ENCODE measurements around the gene CLTCL1. TPM values are rescaled to one million over a fixed set of nuclear protein-coding genes. Genes with fewer than 3 reads are reported as not detected.

The CLTCL1 gene
- total RNA-seq, 1 donor from 2014 or later = 28.2 TPM

DNA sequence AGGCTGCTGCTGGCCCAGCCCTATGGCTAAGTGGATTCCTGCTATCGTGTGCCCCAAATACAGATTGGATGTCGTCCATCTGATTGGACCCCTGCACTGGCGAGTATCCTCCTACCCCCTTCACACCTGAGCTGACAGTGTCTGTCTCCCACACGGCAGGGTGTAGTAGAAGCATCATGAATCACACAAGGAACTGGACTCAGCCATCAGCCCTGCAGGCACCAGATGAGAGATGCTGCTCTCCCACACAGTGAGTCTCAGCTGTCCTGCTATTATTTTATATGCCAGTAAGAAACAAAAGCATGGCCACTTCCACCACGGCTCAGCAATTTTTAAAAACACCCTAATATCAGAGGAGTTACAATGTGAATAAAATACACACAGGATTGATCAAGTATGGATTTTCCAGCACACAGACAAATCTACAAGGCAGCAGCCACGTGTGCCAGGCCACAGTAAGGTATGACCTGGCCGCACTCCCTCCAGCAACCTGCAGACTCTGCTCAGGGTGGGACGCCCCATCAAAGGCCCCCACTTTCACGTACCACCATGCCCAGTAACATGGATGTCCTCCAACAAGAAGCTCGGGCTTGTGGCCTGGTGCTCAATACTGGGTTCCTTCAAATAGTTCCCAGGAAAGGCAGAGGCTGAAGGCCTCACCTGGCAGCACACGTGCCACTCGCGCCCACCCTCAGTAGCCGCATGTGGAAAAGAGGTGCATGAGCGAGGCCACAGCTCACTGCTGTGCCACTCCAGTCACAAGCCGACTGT lies 96.6 kb downstream of the CLTCL1 start:
- no peaks in the 10 kb centered on the region for H3K27me3 ChIP-seq (ENCODE audit: control insufficient read depth, insufficient read depth, low read length)
- H3K4me3 ChIP-seq (ENCODE audit: low read depth, low read length) = no peak overlapping the region
- TF ChIP-seq, protein P1, sequence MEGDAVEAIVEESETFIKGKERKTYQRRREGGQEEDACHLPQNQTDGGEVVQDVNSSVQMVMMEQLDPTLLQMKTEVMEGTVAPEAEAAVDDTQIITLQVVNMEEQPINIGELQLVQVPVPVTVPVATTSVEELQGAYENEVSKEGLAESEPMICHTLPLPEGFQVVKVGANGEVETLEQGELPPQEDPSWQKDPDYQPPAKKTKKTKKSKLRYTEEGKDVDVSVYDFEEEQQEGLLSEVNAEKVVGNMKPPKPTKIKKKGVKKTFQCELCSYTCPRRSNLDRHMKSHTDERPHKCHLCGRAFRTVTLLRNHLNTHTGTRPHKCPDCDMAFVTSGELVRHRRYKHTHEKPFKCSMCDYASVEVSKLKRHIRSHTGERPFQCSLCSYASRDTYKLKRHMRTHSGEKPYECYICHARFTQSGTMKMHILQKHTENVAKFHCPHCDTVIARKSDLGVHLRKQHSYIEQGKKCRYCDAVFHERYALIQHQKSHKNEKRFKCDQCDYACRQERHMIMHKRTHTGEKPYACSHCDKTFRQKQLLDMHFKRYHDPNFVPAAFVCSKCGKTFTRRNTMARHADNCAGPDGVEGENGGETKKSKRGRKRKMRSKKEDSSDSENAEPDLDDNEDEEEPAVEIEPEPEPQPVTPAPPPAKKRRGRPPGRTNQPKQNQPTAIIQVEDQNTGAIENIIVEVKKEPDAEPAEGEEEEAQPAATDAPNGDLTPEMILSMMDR (IDR thresholded peaks at IDR 0.05; ENCODE audit: insufficient read depth, low read length, poor library complexity, severe bottlenecking) = no peak
- no peaks in the 10 kb centered on the region for H3K36me3 ChIP-seq (ENCODE audit: control insufficient read depth, insufficient read depth, low read length)
- DNase-seq (ENCODE audit: low read depth) = no peak

DNA sequence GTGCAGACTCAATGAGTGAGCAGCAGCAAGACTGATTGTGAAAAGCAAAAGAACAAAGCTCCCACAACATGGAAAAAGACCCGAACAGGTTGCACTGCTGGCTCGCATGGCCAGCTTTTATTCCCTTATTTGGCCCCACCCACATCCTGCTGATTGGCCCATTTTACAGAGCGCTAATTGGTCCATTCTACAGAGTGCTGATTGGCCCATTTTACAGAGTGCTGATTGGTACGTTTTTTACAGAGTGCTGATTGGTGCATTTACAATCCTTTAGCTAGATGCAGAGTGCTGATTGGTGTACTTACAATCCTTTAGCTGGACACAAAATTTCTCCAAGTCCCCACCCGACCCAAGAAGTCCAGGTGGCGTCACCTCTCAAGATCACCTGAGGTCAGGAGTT lies 97.6 kb downstream of the CLTCL1 start:
- H3K36me3 ChIP-seq (ENCODE audit: control insufficient read depth, insufficient read depth, low read length) = no peaks in the 10 kb centered on the region

DNA sequence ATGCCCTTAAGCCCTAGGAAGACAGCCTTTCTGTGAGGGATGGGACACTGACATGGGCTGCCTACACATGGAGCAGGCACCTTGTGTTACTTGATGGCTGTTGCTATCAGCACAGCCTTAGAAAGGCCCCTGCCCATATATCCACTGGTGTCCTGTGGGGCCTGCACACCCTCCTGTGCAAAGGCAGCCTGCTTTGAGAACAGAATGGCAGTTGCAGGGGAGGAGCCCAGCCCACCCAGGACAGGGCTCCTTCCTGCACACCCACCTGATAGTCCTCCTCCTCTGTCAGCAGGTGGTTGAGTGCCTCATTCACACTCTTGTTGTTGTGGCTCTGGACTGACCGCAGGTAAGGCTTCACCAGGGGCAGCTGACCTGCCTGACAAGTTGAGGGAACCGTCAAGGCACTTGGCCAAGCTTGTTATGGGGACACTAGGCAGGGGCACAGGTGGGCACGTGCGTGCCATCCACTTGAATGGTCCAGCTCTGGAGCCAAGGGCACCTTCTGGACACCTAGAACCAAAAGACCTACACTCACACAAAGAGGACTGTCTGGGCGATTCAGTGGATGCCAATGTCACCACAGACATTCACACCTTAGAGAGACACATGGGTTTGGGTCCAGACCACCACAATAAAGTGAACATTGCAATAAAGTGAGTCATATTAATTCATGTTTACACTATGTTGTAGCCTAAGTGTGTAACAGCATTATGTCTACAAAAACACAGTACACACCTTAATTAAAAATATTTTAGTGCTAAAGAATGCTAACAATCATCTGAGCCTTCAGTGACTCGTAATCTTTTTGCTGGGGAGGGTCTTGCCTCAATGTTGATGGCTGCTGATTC lies 103.6 kb downstream of the CLTCL1 start:
- DNase-seq (ENCODE audit: low read depth) = no peak

More for the DNA sequence above, 97.6 kb downstream of the CLTCL1 start:
- TF ChIP-seq, protein P1 (IDR thresholded peaks at IDR 0.05; ENCODE audit: insufficient read depth, low read length, poor library complexity, severe bottlenecking) = no peak
- H3K27me3 ChIP-seq (ENCODE audit: control insufficient read depth, insufficient read depth, low read length) = no peaks in the 10 kb centered on the region
- no peak overlapping the region for H3K4me3 ChIP-seq (ENCODE audit: low read depth, low read length)
- no peak for DNase-seq (ENCODE audit: low read depth)

DNA sequence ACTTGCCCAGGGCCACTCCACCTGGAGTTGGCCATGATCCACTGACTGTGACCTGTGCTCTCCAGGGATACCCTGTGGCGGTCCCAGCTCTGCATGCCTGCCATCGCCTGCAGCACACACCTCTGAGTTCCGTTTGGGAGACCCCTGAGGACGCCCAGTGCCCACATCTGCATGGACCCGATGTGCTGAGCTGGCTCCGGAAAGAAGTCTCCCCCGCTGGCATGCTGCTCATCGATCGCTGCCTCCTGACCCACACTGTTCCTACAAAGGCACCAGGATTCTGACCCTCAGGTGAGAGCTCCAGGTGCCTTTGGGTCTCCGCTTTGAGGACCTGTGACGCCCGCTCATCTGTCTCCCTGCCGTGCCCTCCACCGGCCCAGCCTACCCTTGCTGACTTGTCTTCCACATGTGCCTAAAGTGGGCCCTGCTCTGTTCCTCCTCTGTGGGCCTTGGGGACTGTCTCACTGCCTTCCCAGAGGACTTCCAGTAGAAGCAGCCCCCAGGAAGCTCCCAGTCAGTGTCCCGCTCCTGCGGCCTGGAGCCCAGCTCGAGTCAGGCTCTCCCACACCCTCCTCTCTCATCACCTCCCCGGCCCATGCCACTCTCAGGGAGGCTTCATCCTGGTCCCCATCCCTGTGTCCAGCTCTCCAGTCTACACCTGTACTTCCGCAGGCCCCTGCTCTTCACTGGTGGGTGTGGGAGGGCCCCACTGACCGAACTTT lies 107.1 kb downstream of the CLTCL1 start:
- peaks cover 1% of the 10 kb centered on the region for H3K36me3 ChIP-seq (ENCODE audit: control insufficient read depth, insufficient read depth, low read length)
- TF ChIP-seq, protein P1 (IDR thresholded peaks at IDR 0.05; ENCODE audit: insufficient read depth, low read length, poor library complexity, severe bottlenecking) = no peak
- H3K27me3 ChIP-seq (ENCODE audit: control insufficient read depth, insufficient read depth, low read length) = no peaks in the 10 kb centered on the region
- H3K4me3 ChIP-seq (ENCODE audit: low read depth, low read length) = no peak overlapping the region
- no peak for DNase-seq (ENCODE audit: low read depth)

More for the DNA sequence above, 103.6 kb downstream of the CLTCL1 start:
- H3K36me3 ChIP-seq (ENCODE audit: control insufficient read depth, insufficient read depth, low read length) = peaks cover 1% of the 10 kb centered on the region
- TF ChIP-seq, protein P1 (IDR thresholded peaks at IDR 0.05; ENCODE audit: insufficient read depth, low read length, poor library complexity, severe bottlenecking) = no peak
- no peaks in the 10 kb centered on the region for H3K27me3 ChIP-seq (ENCODE audit: control insufficient read depth, insufficient read depth, low read length)
- no peak overlapping the region for H3K4me3 ChIP-seq (ENCODE audit: low read depth, low read length)

DNA sequence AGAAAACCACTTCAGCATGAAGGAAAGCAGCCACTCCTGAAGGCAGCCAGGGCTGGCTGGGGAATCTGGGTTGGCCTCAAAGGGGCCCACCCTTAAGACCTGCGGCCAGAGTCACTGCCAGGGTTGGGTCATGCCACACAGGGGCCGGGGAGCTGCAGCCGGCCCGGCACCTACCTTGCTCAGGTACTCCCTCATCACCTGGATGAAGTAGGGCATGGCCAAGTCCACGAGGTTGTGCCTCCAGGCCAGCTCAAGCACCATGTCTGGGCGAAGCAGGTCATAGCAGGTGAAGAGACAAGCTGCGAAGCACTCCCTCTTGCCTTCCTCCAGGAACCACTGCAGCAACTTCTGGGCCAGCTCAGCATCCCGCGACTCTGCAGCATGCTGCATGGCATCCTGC lies 108.3 kb downstream of the CLTCL1 start:
- TF ChIP-seq, protein P1 (IDR thresholded peaks at IDR 0.05; ENCODE audit: insufficient read depth, low read length, poor library complexity, severe bottlenecking) = no peak

More for the DNA sequence above, 108.3 kb downstream of the CLTCL1 start:
- DNase-seq (ENCODE audit: low read depth) = no peak
- Histone ChIP-seq H3K27me3 (ENCODE audit: control insufficient read depth, insufficient read depth, low read length) (no peaks in the 10 kb centered on the region), H3K36me3 (ENCODE audit: control insufficient read depth, insufficient read depth, low read length) (peaks cover 1% of the 10 kb centered on the region), H3K4me3 (ENCODE audit: low read depth, low read length) (no peak overlapping the region)
